ENCODE measurements around the gene ENTREP3.
"Not testable (repeated sequence)": the region's sequence is repeated elsewhere in the genome, so short reads cannot be mapped to it uniquely, and the experiment has no call there.

The ENTREP3 gene

GRCh38 chr1:155225404-155225759 lies 29.9 kb downstream of the ENTREP3 start:
- not testable (repeated sequence) for DNase-seq (ENCODE audit: low spot score)

GRCh38 chr1:155223047-155223446 lies 32.2 kb downstream of the ENTREP3 start:
- no peak for DNase-seq (ENCODE audit: low spot score)

GRCh38 chr1:155220211-155220965 lies 34.9 kb downstream of the ENTREP3 start:
- not testable (repeated sequence) for DNase-seq (ENCODE audit: low spot score)

- no peak for DNase-seq (ENCODE audit: low spot score)
Measured at GRCh38 chr1:155219592-155220031, 35.7 kb downstream of the ENTREP3 start.

GRCh38 chr1:155218854-155219591 lies 36.3 kb downstream of the ENTREP3 start:
- peak; percentile 58 for DNase-seq (ENCODE audit: low spot score)

GRCh38 chr1:155214702-155215101 lies 40.6 kb downstream of the ENTREP3 start:
- not testable (repeated sequence) for DNase-seq (ENCODE audit: low spot score)

GRCh38 chr1:155212051-155212440 lies 43.2 kb downstream of the ENTREP3 start:
- DNase-seq (ENCODE audit: low spot score), result not testable (repeated sequence)

- not testable (repeated sequence) for DNase-seq (ENCODE audit: low spot score)
Measured at GRCh38 chr1:155211381-155212050, 43.8 kb downstream of the ENTREP3 start.

- DNase-seq (ENCODE audit: low spot score), result no peak
Measured at GRCh38 chr1:155210314-155211104, 44.8 kb downstream of the ENTREP3 start.

- DNase-seq (ENCODE audit: low spot score), result no peak
Measured at GRCh38 chr1:155209312-155209721, 46.0 kb downstream of the ENTREP3 start.

GRCh38 chr1:155208541-155209311 lies 46.6 kb downstream of the ENTREP3 start, which contains the start of gene MTX1:
TSS of gene MTX1 (plus strand) at chr1:155208695. CDS start at chr1:155208805, 110 bp downstream.
- peak; percentile 94 for DNase-seq (ENCODE audit: low spot score)

GRCh38 chr1:155207806-155208540 lies 47.3 kb downstream of the ENTREP3 start, which contains the start of gene THBS3:
TSS of gene THBS3 (minus strand) at chr1:155207897. CDS start at chr1:155207876, 21 bp downstream.
- DNase-seq (ENCODE audit: low spot score), result peak; percentile 48

GRCh38 chr1:155206891-155207805 lies 48.1 kb downstream of the ENTREP3 start:
- peak; percentile 80 for DNase-seq (ENCODE audit: low spot score)

- DNase-seq (ENCODE audit: low spot score), result no peak
Measured at GRCh38 chr1:155205969-155206593, 49.2 kb downstream of the ENTREP3 start.

GRCh38 chr1:155205035-155205434 lies 50.2 kb downstream of the ENTREP3 start:
- no peak for DNase-seq (ENCODE audit: low spot score)

- DNase-seq (ENCODE audit: low spot score), result no peak
Measured at GRCh38 chr1:155202731-155203515, 52.4 kb downstream of the ENTREP3 start.

- DNase-seq (ENCODE audit: low spot score), result no peak
Measured at GRCh38 chr1:155202198-155202597, 53.1 kb downstream of the ENTREP3 start.

GRCh38 chr1:155200920-155201319 lies 54.4 kb downstream of the ENTREP3 start:
- DNase-seq (ENCODE audit: low spot score), result no peak

Data from GM03348 (cell line).